Esophagus (tissue), 2 donors: ENCODE results near the gene GJA3. TPM values are rescaled to one million over a fixed set of nuclear protein-coding genes. Genes with fewer than 3 reads are reported as not detected.
A peak's percentile ranks its signal among the peaks of the same experiment; 100 is the strongest.

ENCODE experiments used
- H3K27ac ChIP-seq, 2 donors: one replicate each; pipeline ENCODE4 v1.5.1; 2013; ENCODE audit warnings: low read depth in 2 of 2, mild to moderate bottlenecking in 2 of 2, inconsistent platforms in 1 of 2, low read length in 1 of 2, moderate library complexity in 1 of 2
- H3K27me3 ChIP-seq, 2 donors: one replicate each; pipeline ENCODE4 v1.6.1; 2013; ENCODE audit warnings: low read length in 2 of 2, control low read depth in 1 of 2, mild to moderate bottlenecking in 1 of 2; ENCODE audit not compliant: insufficient read depth in 2 of 2, control insufficient read depth in 1 of 2
- H3K36me3 ChIP-seq, 2 donors: one replicate each; pipeline ENCODE4 v1.6.1; 2013; ENCODE audit warnings: low read length in 1 of 2; ENCODE audit not compliant: control insufficient read depth in 2 of 2, insufficient read depth in 2 of 2
- H3K4me1 ChIP-seq, 2 donors: one replicate each; pipeline ENCODE4 v1.6.1; 2013; ENCODE audit warnings: low read length in 1 of 2; ENCODE audit not compliant: control insufficient read depth in 2 of 2, insufficient read depth in 2 of 2
- H3K4me3 ChIP-seq, 2 donors: one replicate each; pipeline ENCODE4 v1.5.1; 2013; ENCODE audit warnings: low read length in 2 of 2, mild to moderate bottlenecking in 2 of 2, low read depth in 1 of 2, moderate library complexity in 1 of 2
- H3K9me3 ChIP-seq, 2 donors: one replicate each; pipeline ENCODE4 v1.6.1; 2013; ENCODE audit warnings: mild to moderate bottlenecking in 2 of 2, low read depth in 1 of 2, low read length in 1 of 2, moderate library complexity in 1 of 2; ENCODE audit not compliant: control insufficient read depth in 2 of 2, insufficient read depth in 1 of 2
- WGBS, 2 donors: extraction: QIAGEN DNeasy Blood & Tissue Kit; methylation state at CpG; one replicate each; pipeline ENCODE4 v1.1.7; 2013; 5-methylcytosine and 5-hydroxymethylcytosine counted together
- polyA plus RNA-seq, 2 donors: library from polyadenylated mRNA; stranded (reverse); fragments of 200-250 nt; gene quantifications; one replicate each; pipeline ENCODE4 v1.2.3, GENCODE V29; 2013
- donor health status: healthy with polysubstance abuse.
- donor health status: Bipolar disorder and iron deficiency.

GJA3 gene
- polyA plus RNA-seq, 2 donors, result 0.22 to 0.75 TPM

- Histone ChIP-seq H3K27me3 (no peaks in the 10 kb centered on the region), H3K27ac (no peak overlapping the region)
- WGBS, 2 donors, result 74 to 75% methylated on average over 11 of the region's 11 CpGs
Measured at GRCh38 chr13:20131057-20131832, 29.6 kb downstream of the GJA3 start.

GRCh38 chr13:20130652-20131051 is 30.2 kb downstream of the GJA3 start:
- Histone ChIP-seq H3K9me3 (no peaks in the 10 kb centered on the region), H3K27me3 (no peaks in the 10 kb centered on the region), H3K4me3 (no peak overlapping the region), H3K36me3 (no peaks in the 10 kb centered on the region), H3K27ac (no peak overlapping the region), H3K4me1 (peaks cover 0 to 8% of the 10 kb centered on the region in 2 donors)
- WGBS, 2 donors, result 65 to 96% methylated on average over 2 of the region's 2 CpGs

More at GRCh38 chr13:20131057-20131832, 29.6 kb downstream of the GJA3 start:
- Histone ChIP-seq H3K4me1 (peaks cover 0 to 8% of the 10 kb centered on the region in 2 donors), H3K36me3 (no peaks in the 10 kb centered on the region), H3K4me3 (no peak overlapping the region), H3K9me3 (no peaks in the 10 kb centered on the region)

DNA sequence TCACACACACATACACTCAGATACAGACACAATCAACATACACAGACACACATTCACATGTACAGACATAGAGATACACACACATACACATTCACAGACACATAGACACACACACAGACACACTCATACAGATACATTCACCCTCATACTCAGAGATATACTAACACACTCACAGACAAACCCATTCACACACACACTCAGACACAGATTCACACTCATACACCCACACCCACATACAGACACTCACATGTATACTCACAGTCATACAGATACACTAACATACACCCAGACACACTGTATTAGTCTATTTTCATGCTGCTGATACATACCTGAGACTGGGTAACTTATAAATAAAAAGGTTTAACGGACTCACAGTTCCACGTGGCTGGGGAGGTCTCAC is 30.8 kb downstream of the GJA3 start:
- Histone ChIP-seq H3K27me3 (no peaks in the 10 kb centered on the region), H3K4me1 (peaks cover 0 to 8% of the 10 kb centered on the region in 2 donors)

GRCh38 chr13:20129076-20129475 is 31.8 kb downstream of the GJA3 start:
- Histone ChIP-seq H3K4me3 (no peak overlapping the region), H3K27me3 (no peaks in the 10 kb centered on the region), H3K27ac (no peak overlapping the region), H3K4me1 (peaks cover 0 to 8% of the 10 kb centered on the region in 2 donors), H3K9me3 (no peaks in the 10 kb centered on the region), H3K36me3 (no peaks in the 10 kb centered on the region)
- 71 to 74% methylated on average over 18 of the region's 18 CpGs for WGBS, 2 donors

More for the DNA sequence above, 30.8 kb downstream of the GJA3 start:
- WGBS, 2 donors, result 76 to 79% methylated on average over 2 of the region's 2 CpGs
- no peaks in the 10 kb centered on the region for H3K9me3 ChIP-seq
- no peaks in the 10 kb centered on the region for H3K36me3 ChIP-seq
- H3K4me3 ChIP-seq, result no peak overlapping the region
- no peak overlapping the region for H3K27ac ChIP-seq

DNA sequence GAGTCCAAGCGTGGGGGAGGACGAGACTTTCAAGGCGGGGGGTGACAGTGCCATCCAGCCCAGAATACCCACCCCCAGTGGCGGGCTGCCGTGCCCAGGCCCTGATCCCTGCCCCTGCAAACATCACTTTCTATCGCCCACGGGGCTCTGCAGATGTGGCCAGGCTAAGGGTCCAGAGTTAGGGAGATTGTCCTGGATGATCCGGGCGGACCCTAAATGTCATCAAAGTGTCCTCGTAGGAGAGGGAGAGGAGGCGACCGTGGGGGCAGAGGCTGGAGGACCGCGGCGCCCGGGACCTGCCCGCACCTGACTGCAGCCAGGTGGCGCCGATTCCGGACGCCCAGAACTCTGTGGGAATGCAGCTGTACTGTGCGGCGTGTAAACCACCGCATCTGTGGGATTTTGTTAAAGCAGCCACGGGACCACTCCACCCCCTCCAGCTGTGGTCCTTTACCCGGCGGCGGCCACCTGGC is 32.4 kb downstream of the GJA3 start:
- WGBS, 2 donors, result 1 to 3% methylated on average over 28 of the region's 28 CpGs
- Histone ChIP-seq H3K27ac (peak overlapping the region in 1 of 2 donors; percentile 75), H3K27me3 (no peaks in the 10 kb centered on the region), H3K9me3 (no peaks in the 10 kb centered on the region), H3K4me1 (peaks cover 0 to 8% of the 10 kb centered on the region in 2 donors), H3K4me3 (peak overlapping the region; percentile 57 to 60), H3K36me3 (no peaks in the 10 kb centered on the region)

DNA sequence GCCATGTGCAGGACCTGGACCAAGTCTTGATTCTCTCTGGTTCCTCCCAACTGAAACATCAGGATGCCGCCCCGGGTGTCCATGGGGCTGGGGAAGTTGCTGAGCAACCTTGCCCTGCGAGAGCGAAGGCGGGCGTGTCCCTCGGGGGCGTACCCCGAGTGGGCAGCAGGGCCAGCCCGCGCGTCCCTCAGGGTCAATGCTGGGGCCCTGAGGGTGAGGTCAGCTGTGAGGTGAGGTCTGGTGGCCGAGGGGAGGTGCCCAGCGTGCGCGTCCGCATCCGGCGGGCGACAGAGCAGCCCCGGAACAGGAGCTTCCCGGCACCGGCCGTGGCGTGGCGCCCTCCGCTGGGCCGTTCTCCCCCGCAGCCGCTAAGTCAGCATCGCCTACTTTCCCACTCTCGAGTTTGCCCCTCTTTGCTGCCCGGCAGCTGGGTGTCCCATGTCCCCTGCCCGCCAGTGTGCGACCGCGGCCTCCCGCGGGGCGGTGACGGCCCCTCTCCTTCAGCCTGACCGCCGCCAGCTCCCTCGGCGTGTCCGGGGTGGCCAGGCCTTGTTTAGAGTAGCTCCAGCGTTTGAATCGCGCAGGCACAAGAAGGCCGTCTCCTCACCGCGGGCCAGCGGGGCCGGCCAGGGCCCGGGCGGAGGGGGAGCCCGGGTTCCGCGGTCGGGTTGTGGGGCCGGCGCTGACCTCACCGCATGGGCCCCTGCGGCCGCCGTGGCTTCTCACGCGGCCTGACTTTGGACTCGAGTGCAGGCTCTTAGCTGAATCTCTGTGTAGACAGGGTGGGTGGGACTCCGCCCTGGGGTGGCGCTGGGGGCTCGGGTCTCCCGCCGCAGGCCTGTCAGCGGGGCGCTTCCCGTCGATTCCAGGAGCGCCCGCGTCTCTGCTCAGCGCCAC is 33.0 kb downstream of the GJA3 start:
- H3K4me3 ChIP-seq, result peak overlapping the region; percentile 57 to 60
- 1% methylated on average over 82 of the region's 82 CpGs for WGBS, 2 donors
- H3K36me3 ChIP-seq, result no peaks in the 10 kb centered on the region
- no peaks in the 10 kb centered on the region for H3K9me3 ChIP-seq
- H3K27ac ChIP-seq, result peak overlapping the region; percentile 67 to 75
- peaks cover 0 to 8% of the 10 kb centered on the region in 2 donors for H3K4me1 ChIP-seq
- H3K27me3 ChIP-seq, result no peaks in the 10 kb centered on the region

DNA sequence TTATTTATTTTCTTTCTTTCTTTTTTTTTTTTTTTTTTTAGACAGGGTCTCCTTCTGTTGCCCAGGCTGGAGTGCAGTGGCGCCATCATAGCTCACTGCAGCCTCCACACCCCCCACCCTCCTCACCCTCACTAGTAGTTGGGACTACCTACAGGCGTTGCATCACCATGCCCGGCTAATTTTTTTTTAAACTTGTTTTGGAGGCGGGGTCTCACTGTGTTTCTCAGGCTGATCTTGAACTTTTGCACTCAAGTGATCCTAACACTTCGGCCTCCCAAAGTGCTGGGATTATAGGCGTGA is 33.6 kb downstream of the GJA3 start:
- H3K27ac ChIP-seq, result peak overlapping the region; percentile 55 to 75

DNA sequence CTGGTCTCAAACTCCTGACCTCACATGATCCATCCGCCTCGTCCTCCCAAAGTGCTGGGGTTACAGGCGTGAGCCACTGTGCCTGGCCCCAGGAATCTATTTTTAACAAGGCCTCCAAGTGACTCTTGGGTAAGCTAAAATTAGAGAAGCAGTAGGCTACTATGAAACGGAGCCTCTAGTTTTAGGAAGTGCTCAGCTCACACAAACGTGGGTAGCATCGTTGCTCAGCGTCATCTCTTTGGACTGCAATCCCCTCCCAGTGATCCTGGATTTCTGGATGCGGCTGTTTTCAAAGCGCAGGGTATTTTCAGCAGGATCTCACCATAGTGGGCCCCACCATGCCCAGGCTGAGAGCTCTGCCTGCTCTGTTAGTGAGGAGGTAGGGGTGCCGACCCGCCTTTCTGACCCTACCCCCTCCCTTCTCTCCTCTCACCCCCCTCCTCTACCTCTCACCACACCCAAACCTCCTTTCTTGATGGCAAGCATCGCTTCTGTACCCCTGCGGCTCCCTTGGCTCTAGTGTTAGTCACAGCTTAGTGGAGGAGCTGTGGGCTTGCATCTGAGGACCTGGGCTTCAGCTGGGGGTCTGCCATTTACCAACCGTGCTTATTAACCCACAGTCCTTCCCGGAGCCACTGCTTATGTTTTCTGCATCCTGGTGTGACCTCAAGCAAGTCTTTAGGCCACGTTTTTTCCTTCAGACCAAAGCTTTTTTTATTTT is 34.2 kb downstream of the GJA3 start:
- H3K9me3 ChIP-seq, result no peaks in the 10 kb centered on the region
- WGBS, 2 donors, result 67 to 71% methylated on average over 16 of the region's 16 CpGs
- H3K36me3 ChIP-seq, result no peaks in the 10 kb centered on the region
- no peak overlapping the region for H3K4me3 ChIP-seq
- no peaks in the 10 kb centered on the region for H3K27me3 ChIP-seq
- H3K27ac ChIP-seq, result no peak overlapping the region
- peaks cover 0 to 8% of the 10 kb centered on the region in 2 donors for H3K4me1 ChIP-seq

More for the DNA sequence above, 33.6 kb downstream of the GJA3 start:
- Histone ChIP-seq H3K9me3 (no peaks in the 10 kb centered on the region), H3K4me1 (peaks cover 0 to 8% of the 10 kb centered on the region in 2 donors), H3K27me3 (no peaks in the 10 kb centered on the region), H3K36me3 (no peaks in the 10 kb centered on the region), H3K4me3 (peak overlapping the region; percentile 57 to 60)
- 15 to 23% methylated on average over 6 of the region's 6 CpGs for WGBS, 2 donors

GRCh38 chr13:20125783-20126165 is 35.1 kb downstream of the GJA3 start:
- WGBS, 2 donors, result 67 to 73% methylated on average over 4 of the region's 4 CpGs
- no peaks in the 10 kb centered on the region for H3K9me3 ChIP-seq
- H3K27ac ChIP-seq, result no peak overlapping the region
- no peaks in the 10 kb centered on the region for H3K36me3 ChIP-seq
- no peaks in the 10 kb centered on the region for H3K27me3 ChIP-seq
- H3K4me3 ChIP-seq, result no peak overlapping the region
- peaks cover 0 to 8% of the 10 kb centered on the region in 2 donors for H3K4me1 ChIP-seq
